ENCODE measurements around the gene STXBP6.

DNA sequence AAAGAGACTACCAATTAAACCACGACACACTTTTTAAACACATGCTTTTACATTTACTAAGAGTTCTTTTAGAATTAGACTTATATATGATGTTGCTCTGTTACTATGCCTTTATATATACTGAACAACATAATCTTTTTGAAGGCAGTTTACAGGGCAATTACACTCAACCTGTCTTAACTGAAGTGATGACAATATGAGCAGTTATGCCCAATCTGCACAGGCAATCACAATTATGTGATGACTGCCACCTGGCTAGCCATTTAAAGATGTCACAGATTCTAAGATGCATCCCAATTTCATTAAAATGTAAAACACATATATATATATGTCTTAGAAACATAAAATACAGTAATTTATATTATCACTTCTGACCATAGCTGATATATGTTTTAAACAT, 112.6 kb downstream of the STXBP6 start:
- TF ChIP-seq POLR2A (IDR thresholded peaks at IDR 0.05; ENCODE audit: extremely low read depth, insufficient read length) (no peak), MYC (IDR thresholded peaks at IDR 0.05; ENCODE audit: low read depth, low read length) (no peak)
- TF ChIP-seq, protein P1, sequence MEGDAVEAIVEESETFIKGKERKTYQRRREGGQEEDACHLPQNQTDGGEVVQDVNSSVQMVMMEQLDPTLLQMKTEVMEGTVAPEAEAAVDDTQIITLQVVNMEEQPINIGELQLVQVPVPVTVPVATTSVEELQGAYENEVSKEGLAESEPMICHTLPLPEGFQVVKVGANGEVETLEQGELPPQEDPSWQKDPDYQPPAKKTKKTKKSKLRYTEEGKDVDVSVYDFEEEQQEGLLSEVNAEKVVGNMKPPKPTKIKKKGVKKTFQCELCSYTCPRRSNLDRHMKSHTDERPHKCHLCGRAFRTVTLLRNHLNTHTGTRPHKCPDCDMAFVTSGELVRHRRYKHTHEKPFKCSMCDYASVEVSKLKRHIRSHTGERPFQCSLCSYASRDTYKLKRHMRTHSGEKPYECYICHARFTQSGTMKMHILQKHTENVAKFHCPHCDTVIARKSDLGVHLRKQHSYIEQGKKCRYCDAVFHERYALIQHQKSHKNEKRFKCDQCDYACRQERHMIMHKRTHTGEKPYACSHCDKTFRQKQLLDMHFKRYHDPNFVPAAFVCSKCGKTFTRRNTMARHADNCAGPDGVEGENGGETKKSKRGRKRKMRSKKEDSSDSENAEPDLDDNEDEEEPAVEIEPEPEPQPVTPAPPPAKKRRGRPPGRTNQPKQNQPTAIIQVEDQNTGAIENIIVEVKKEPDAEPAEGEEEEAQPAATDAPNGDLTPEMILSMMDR (IDR thresholded peaks at IDR 0.05; ENCODE audit: low read depth, low read length): no peak
- TF ChIP-seq, protein P2, sequence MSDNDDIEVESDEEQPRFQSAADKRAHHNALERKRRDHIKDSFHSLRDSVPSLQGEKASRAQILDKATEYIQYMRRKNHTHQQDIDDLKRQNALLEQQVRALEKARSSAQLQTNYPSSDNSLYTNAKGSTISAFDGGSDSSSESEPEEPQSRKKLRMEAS (IDR thresholded peaks at IDR 0.05; ENCODE audit: low read depth, low read length): no peak

Measured in NB4 (cell line).